ENCODE measurements around the gene NFIX.

NFIX gene

GRCh38 chr19:13056052-13056660 lies 60.9 kb downstream of the NFIX start:
- DNase-seq (ENCODE audit: low read depth), result no peak

GRCh38 chr19:13057147-13057572 lies 61.9 kb downstream of the NFIX start:
- no peak for DNase-seq (ENCODE audit: low read depth)

- DNase-seq (ENCODE audit: low read depth), result no peak
Observed at GRCh38 chr19:13057744-13058143, 62.5 kb downstream of the NFIX start.

- DNase-seq (ENCODE audit: low read depth), result no peak
Observed at GRCh38 chr19:13058951-13059660, 63.8 kb downstream of the NFIX start.

- no peak for DNase-seq (ENCODE audit: low read depth)
Observed at GRCh38 chr19:13060233-13060963, 65.1 kb downstream of the NFIX start.

GRCh38 chr19:13060964-13061927 lies 66.0 kb downstream of the NFIX start:
- DNase-seq (ENCODE audit: low read depth), result peak; percentile 66

GRCh38 chr19:13062317-13062716 lies 67.0 kb downstream of the NFIX start:
- no peak for DNase-seq (ENCODE audit: low read depth)

- no peak for DNase-seq (ENCODE audit: low read depth)
Observed at GRCh38 chr19:13063461-13064091, 68.3 kb downstream of the NFIX start.

- DNase-seq (ENCODE audit: low read depth), result no peak
Observed at GRCh38 chr19:13064092-13064489, 68.8 kb downstream of the NFIX start.

- no peak for DNase-seq (ENCODE audit: low read depth)
Observed at GRCh38 chr19:13066226-13066625, 71.0 kb downstream of the NFIX start.

GRCh38 chr19:13066933-13067807 lies 71.9 kb downstream of the NFIX start:
- DNase-seq (ENCODE audit: low read depth), result no peak

- DNase-seq (ENCODE audit: low read depth), result no peak
Observed at GRCh38 chr19:13068085-13068846, 73.0 kb downstream of the NFIX start.

GRCh38 chr19:13069415-13070359 lies 74.4 kb downstream of the NFIX start:
- DNase-seq (ENCODE audit: low read depth), result no peak

- DNase-seq (ENCODE audit: low read depth), result no peak
Observed at GRCh38 chr19:13070425-13071140, 75.3 kb downstream of the NFIX start.

GRCh38 chr19:13071444-13072187 lies 76.3 kb downstream of the NFIX start:
- no peak for DNase-seq (ENCODE audit: low read depth)

- DNase-seq (ENCODE audit: low read depth), result no peak
Observed at GRCh38 chr19:13072188-13072908, 77.1 kb downstream of the NFIX start.
